ENCODE data around the gene ARGLU1. TPM values are rescaled to one million over a fixed set of nuclear protein-coding genes. Genes with fewer than 3 reads are reported as not detected.

The ARGLU1 gene
- total RNA-seq, 1 donor from 2014 or later: 56.9 TPM

DNA sequence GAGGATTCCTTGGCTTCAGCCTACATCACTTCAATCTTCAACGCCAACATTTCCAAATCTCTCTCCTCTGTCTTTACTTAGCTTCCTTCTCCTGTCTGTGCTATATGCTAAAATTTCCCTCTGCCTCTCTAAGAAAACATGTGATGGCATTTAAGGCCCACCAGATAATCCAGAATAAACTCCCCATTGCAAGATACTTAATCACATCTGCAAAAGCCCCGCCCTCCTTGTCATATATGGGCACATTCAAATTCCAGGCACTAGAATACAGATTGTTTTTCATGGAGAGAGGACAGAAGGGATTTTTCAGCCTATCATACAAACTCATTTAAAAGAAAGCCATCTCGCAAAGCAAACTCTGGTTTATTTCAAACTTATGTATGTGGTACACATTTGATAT is 16.2 kb downstream of the ARGLU1 start:
- no peak for FAIRE-seq

DNA sequence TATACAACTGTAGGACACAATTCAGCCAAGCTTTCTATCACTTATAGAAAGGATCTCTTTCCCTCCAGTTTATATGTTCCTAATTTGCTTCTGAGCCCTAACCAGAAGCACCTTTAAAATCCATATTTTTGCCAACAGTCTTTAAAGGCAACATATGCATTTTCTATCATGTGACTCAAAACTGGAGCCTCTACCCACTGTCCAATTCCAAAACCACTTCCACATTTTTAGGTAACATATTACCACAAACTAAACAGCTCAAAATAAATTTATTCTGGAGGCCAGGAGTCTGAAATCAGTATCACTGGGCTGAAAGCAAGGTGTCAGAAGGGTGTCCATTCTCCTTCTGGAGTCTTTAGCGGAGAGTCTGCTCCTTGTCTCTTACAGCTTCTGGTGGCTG is 16.6 kb downstream of the ARGLU1 start:
- H3K9ac ChIP-seq (ENCODE audit: low read length): no peak overlapping the region
- Mint-ChIP-seq H3K4me3 (ENCODE audit: unreplicated experiment) (no peak overlapping the region), H3K9me3 (ENCODE audit: unreplicated experiment) (no peaks in the 10 kb centered on the region), H3K27me3 (ENCODE audit: low read depth, unreplicated experiment) (no peaks in the 10 kb centered on the region), H3K36me3 (ENCODE audit: low read depth, unreplicated experiment) (peaks cover 18% of the 10 kb centered on the region), H3K27ac (ENCODE audit: unreplicated experiment) (no peak overlapping the region), H3K4me1 (ENCODE audit: low read depth, unreplicated experiment) (peaks cover 10% of the 10 kb centered on the region)
- no peak for TF ChIP-seq EZH2 (IDR thresholded peaks at IDR 0.05; ENCODE audit: insufficient read depth, low read length)
- TF ChIP-seq, protein P1, sequence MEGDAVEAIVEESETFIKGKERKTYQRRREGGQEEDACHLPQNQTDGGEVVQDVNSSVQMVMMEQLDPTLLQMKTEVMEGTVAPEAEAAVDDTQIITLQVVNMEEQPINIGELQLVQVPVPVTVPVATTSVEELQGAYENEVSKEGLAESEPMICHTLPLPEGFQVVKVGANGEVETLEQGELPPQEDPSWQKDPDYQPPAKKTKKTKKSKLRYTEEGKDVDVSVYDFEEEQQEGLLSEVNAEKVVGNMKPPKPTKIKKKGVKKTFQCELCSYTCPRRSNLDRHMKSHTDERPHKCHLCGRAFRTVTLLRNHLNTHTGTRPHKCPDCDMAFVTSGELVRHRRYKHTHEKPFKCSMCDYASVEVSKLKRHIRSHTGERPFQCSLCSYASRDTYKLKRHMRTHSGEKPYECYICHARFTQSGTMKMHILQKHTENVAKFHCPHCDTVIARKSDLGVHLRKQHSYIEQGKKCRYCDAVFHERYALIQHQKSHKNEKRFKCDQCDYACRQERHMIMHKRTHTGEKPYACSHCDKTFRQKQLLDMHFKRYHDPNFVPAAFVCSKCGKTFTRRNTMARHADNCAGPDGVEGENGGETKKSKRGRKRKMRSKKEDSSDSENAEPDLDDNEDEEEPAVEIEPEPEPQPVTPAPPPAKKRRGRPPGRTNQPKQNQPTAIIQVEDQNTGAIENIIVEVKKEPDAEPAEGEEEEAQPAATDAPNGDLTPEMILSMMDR (IDR thresholded peaks at IDR 0.05; ENCODE audit: insufficient read depth, low read depth, low read length): no peak
- peaks cover 100% of the 10 kb centered on the region for H3K79me2 ChIP-seq (ENCODE audit: insufficient read depth, low read length)
- no peaks in the 10 kb centered on the region for H3K27me3 ChIP-seq (ENCODE audit: insufficient read depth, low read length)
- peaks cover 6% of the 10 kb centered on the region for H3K4me1 ChIP-seq (ENCODE audit: insufficient read depth, low read length)
- H3K27ac ChIP-seq (ENCODE audit: low read depth, low read length): no peak overlapping the region
- no peaks in the 10 kb centered on the region for H3K9me3 ChIP-seq (ENCODE audit: insufficient read depth, low read depth, low read length)
- H3K36me3 ChIP-seq (ENCODE audit: insufficient read depth, low read length): peaks cover 32% of the 10 kb centered on the region
- H3K4me3 ChIP-seq (ENCODE audit: insufficient read depth, low read depth, low read length): no peak overlapping the region
- H3K4me2 ChIP-seq (ENCODE audit: low read length): no peak overlapping the region
- H4K20me1 ChIP-seq (ENCODE audit: insufficient read depth, low read length): peaks cover 56% of the 10 kb centered on the region
- H2AFZ ChIP-seq (ENCODE audit: low read depth, low read length): no peak overlapping the region
- DNase-seq (ENCODE audit: low read depth): no peak
- no peak for FAIRE-seq

More for the DNA sequence above, 16.2 kb downstream of the ARGLU1 start:
- Mint-ChIP-seq H3K4me3 (ENCODE audit: unreplicated experiment) (no peak overlapping the region), H3K27ac (ENCODE audit: unreplicated experiment) (no peak overlapping the region), H3K9me3 (ENCODE audit: unreplicated experiment) (no peaks in the 10 kb centered on the region), H3K36me3 (ENCODE audit: low read depth, unreplicated experiment) (peaks cover 18% of the 10 kb centered on the region), H3K27me3 (ENCODE audit: low read depth, unreplicated experiment) (no peaks in the 10 kb centered on the region), H3K4me1 (ENCODE audit: low read depth, unreplicated experiment) (peaks cover 10% of the 10 kb centered on the region)
- TF ChIP-seq, protein P1 (IDR thresholded peaks at IDR 0.05; ENCODE audit: insufficient read depth, low read depth, low read length): no peak
- no peak for TF ChIP-seq EZH2 (IDR thresholded peaks at IDR 0.05; ENCODE audit: insufficient read depth, low read length)
- no peak overlapping the region for H3K4me3 ChIP-seq (ENCODE audit: insufficient read depth, low read depth, low read length)
- H3K9ac ChIP-seq (ENCODE audit: low read length): no peak overlapping the region
- H3K4me2 ChIP-seq (ENCODE audit: low read length): no peak overlapping the region
- H4K20me1 ChIP-seq (ENCODE audit: insufficient read depth, low read length): peaks cover 52% of the 10 kb centered on the region
- H3K4me1 ChIP-seq (ENCODE audit: insufficient read depth, low read length): peaks cover 6% of the 10 kb centered on the region
- H3K9me3 ChIP-seq (ENCODE audit: insufficient read depth, low read depth, low read length): no peaks in the 10 kb centered on the region
- DNase-seq (ENCODE audit: low read depth): no peak
- no peak overlapping the region for H2AFZ ChIP-seq (ENCODE audit: low read depth, low read length)
- peaks cover 34% of the 10 kb centered on the region for H3K36me3 ChIP-seq (ENCODE audit: insufficient read depth, low read length)
- H3K79me2 ChIP-seq (ENCODE audit: insufficient read depth, low read length): peaks cover 99% of the 10 kb centered on the region
- no peak overlapping the region for H3K27ac ChIP-seq (ENCODE audit: low read depth, low read length)
- H3K27me3 ChIP-seq (ENCODE audit: insufficient read depth, low read length): no peaks in the 10 kb centered on the region

DNA sequence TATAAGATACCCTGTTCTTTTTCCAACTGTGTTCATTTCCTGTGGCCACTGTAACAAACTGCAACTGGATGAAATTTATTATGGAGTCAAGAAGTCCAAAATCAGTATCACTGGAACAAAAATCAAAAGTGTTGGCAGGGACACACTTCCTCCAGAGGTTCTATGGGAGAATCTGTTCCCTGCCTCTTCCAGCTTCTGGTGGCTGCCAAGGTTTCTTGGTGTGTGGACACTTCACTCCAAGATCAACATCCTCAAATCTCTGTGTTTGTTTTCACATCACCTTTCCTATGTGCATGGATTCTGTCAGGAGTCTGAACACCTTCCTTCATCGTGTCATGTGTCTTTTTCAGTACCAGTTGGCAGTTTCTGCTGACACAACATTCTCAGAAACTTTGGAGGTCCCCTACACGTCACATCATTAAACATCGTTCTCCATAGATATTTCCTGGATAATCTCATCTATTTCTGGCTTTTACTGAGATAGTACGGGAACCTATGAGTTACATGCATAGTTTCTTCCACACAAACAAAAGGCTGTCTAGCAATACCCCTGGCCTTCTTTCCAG is 17.3 kb downstream of the ARGLU1 start:
- H3K27me3 Mint-ChIP-seq (ENCODE audit: low read depth, unreplicated experiment): no peaks in the 10 kb centered on the region
- DNase-seq (ENCODE audit: low read depth) (no peak), FAIRE-seq (peak; percentile 78)
- Histone ChIP-seq H3K4me2 (ENCODE audit: low read length) (no peak overlapping the region), H3K9ac (ENCODE audit: low read length) (no peak overlapping the region), H3K4me1 (ENCODE audit: insufficient read depth, low read length) (peaks cover 6% of the 10 kb centered on the region), H3K27me3 (ENCODE audit: insufficient read depth, low read length) (no peaks in the 10 kb centered on the region), H3K4me3 (ENCODE audit: insufficient read depth, low read depth, low read length) (no peak overlapping the region), H3K9me3 (ENCODE audit: insufficient read depth, low read depth, low read length) (no peaks in the 10 kb centered on the region), H3K36me3 (ENCODE audit: insufficient read depth, low read length) (peaks cover 29% of the 10 kb centered on the region), H2AFZ (ENCODE audit: low read depth, low read length) (no peak overlapping the region), H3K27ac (ENCODE audit: low read depth, low read length) (no peak overlapping the region), H4K20me1 (ENCODE audit: insufficient read depth, low read length) (peaks cover 61% of the 10 kb centered on the region), H3K79me2 (ENCODE audit: insufficient read depth, low read length) (peaks cover 100% of the 10 kb centered on the region)
- H3K27ac Mint-ChIP-seq (ENCODE audit: unreplicated experiment): no peak overlapping the region
- H3K9me3 Mint-ChIP-seq (ENCODE audit: unreplicated experiment): no peaks in the 10 kb centered on the region
- TF ChIP-seq, protein P1 (IDR thresholded peaks at IDR 0.05; ENCODE audit: insufficient read depth, low read depth, low read length): no peak
- no peak for TF ChIP-seq EZH2 (IDR thresholded peaks at IDR 0.05; ENCODE audit: insufficient read depth, low read length)
- peaks cover 6% of the 10 kb centered on the region for H3K4me1 Mint-ChIP-seq (ENCODE audit: low read depth, unreplicated experiment)
- H3K4me3 Mint-ChIP-seq (ENCODE audit: unreplicated experiment): no peak overlapping the region
- peaks cover 15% of the 10 kb centered on the region for H3K36me3 Mint-ChIP-seq (ENCODE audit: low read depth, unreplicated experiment)
